Amygdala (tissue), 56 donors: ENCODE results near the gene ANO2.

Experiments
- DNase-seq, 56 donors: peaks; one replicate each; lab custom pipeline; 2025; lab: John Stamatoyannopoulos, UW

ANO2 gene

DNA sequence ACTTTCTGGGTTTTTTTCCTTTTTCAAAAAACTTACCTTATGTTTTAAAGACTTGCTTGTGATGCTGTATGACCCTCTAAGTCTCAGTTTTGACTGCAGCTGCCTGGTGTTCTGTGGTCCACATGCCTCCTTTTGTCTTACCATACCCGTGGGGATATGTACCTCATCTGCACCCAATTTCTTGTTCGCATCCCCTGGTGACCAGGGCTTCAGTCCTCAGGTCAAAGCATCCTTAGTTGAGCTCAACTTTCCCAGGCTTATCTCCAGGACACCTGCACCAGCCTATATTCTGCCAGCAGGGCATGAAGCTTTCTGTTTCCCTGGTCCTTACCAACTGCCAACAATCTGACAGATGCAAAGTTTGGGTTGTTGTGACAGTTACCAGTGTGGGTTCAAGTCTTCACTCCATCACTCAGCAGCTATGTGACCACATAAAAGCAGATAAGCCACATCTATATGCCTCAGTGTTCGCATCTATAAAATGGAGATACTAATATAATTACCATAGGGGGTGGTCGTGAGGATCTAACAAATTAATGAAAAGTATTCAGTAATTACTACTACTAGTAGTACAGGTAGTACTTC lies 419.2 kb downstream of the ANO2 start:
- no peak for DNase-seq

DNA sequence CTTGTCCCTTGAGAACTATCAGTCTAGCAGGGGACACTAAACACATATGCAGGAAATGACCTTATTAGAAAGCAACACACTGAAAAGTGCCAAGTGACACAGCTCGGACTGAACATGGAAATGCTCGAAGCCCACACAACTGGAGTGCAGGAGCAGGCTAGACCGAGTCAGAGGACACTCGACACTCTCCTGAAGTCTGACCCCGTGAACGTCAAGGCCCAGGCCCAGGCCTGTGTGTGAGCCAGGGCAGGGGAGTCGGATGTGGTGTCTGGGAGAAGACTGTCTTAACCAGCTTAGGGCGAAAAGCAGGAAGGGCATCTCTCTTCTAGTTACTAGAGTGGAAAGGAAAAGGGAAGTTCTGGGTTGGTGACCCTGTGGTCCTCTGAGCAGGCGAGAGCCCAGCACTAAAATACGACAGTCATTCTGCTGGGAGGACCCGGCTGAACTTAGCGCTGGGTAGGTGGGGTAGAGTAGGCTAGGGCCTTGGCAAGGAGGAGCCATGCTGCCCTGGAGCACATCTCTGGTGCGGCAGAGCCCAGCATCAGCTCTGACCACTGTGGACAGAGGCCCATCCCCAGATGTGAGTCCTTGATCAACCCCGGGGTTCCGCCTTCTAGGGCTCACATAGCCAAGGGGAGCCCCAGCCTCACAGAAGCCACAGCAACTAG lies 420.2 kb downstream of the ANO2 start:
- DNase-seq, result no peak

DNA sequence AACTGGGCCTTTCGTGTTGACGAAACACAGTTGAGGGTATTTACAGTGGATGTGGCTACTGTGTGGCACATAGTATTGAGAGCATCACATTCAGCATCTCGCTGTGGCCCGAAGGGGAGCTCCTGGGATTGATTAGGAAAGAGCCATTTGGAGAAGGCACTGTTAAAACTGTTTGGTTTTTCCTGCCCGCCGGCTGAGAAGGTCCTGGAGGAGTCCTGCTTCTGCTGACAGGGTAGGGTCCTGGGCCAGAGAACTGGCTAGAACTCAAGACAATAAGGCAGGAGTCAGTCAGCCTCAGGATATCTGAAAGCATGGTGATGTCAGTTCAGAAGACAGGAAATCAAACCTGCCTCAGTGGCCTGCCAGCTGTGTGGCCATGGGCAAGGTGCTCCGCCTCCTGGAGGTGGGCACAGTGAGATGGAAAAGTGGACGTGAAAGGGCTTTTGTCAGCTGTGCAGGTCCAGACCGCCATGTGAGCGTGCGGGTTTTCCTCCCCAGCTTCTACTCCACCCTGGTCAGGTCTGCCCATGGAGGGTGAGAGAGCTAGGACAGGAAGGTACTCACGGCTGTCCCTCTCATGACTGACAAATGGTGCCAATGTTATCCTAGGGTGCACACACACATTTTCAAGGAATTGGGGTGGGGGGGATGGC lies 420.8 kb downstream of the ANO2 start:
- no peak for DNase-seq

DNA sequence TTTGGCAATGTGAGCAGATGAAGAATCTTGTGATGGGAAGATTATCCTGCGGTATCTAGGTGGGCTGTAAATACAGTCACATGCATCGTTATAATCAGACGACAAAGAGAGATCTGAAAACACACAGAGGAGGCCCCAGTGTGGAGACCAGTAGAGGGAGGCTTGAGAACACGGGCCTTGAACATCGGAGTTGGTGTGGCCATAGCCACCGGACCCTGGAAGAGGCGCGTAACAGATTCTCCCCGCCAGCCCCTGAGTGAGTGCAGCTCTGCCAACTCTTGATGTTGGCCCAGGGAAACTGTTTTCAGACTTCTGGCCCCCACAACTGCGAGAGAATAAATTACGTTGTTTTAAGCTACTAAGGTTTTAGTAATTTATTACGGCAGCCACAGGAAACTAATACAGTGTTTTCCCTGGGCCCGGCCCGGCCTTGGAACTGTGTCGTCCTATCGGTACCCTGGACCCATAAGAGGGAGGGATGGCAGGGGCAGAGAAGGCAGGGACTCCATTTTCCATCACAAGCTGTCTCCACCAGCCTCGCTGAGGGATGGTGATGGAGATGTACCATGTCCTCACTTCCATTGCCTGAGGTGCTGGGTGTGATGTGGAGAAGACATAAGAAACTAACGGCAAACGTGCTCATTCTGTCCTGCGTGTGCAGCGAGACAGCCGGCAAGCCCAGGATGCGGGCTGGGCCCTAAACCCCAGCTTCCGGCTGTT lies 421.5 kb downstream of the ANO2 start:
- DNase-seq, result no peak

DNA sequence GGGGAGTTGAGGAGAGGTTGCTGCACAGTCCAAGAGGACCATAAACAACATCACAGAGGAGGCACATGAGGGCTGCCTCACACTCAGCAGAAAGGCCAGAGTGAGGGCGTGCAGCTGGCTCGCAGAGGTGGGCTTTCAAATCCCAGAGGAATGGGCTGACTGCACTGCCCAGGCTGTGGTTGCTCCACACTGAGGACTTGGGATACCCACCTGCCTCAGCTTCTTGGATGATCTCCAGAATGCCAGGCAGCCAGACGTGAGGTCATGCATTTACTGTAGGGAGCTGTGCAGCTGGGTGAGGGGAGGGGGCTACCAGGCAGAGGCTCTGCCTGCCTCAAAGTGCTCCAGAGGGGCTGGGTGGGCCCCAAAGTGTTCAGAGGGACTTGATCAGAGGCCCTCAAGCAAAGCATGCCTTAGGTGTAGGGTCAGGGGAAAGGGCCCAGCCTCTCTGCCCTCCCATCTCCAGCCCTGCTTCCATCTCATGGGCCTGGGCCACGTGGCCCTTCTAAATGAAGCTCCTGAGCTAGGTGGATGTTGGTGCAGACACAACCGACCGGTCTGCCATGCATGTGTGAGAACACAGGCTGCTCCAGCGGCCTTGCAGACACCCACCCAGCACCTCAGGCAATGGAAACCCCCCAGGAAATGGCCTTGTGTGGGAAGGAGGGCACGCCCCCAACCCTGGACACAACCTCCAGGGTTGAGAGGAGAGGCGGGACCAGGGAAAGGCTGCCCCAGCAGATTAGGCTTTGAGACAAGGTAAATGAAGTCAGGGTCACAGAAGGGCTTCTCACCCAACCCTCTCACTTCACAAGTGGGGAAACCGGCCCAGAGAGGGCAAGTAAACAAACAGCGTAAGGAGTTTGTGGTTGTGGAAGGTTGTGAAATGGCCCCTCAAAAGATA lies 422.4 kb downstream of the ANO2 start:
- DNase-seq, result no peak

DNA sequence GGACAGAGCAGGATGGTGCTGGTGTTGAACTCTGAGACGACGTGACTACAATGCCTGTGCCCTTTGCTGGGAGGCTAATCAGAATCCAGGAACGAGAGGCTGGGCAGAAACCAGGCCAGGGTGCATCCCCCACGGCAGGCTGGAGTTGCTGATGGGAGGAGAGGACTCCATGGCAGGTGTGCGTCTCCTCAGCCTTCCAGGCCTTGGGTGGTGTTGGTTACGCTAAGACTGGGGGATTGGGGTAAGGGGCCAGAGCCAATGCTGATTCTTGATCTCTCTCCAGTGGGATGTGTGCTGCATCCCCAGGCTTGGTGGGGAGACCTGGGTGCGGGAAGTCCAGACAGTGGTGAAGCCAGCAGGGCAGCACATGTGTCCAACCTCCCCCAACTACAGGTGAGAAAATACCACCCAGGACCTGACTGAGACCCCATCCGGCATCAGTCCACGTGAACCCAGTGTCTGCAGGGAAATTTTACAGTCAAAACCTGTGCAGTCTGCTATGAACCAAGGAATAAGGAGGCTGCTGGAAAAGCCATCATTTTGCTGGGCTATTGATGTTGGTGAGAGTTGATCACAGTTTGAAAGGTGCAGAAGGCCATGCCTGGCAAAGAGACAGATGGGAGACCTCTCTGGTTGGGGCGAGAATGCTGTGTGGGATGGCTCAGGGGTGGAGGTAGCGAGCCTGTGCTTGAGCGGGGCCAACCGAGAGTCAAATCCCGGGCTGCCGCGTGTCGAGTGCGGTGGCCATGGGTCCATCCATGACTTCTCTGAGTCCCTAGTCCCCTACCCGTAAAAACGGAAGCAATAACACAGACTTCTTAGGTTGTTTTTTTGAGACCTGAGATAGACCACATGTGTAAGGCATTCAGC lies 423.4 kb downstream of the ANO2 start:
- no peak for DNase-seq

DNA sequence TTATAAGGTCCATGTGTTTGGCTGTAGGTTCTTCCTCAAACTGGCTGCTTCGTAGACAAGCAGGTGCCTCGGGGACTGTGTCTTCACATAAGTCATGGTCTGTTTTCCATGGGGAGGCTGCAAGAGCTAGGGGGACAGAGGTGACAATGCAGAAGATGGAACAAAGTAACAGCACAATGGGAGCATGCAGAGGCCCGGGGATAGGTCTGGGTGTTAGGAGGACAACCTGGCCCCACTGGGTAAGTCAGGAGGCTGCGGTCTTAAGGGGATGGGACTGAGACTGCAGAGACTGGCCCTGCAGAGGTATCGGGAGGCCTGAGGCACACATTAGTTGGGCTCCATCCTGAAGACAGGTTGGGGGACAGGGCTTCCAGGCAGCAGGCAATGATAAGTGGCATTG lies 424.2 kb downstream of the ANO2 start:
- DNase-seq, result no peak

DNA sequence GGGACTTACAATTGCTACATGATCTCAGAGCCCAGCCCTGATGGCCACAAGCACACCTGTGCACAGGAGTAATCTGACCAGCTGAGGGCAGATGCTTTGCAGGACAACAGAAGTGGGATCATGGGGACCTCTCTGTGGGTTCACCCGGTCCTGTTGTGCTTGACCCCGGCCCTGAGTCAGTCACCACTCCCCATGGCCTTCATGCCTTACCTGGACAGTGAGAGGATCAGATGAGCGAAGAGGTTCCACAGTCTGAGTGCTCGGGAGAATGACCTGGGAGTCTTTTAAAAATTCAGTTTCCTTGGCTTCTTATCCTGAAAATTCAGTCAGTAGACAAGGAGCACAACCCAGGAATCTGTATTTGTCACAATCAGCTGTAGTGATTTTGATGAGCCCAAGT lies 425.0 kb downstream of the ANO2 start:
- no peak for DNase-seq

DNA sequence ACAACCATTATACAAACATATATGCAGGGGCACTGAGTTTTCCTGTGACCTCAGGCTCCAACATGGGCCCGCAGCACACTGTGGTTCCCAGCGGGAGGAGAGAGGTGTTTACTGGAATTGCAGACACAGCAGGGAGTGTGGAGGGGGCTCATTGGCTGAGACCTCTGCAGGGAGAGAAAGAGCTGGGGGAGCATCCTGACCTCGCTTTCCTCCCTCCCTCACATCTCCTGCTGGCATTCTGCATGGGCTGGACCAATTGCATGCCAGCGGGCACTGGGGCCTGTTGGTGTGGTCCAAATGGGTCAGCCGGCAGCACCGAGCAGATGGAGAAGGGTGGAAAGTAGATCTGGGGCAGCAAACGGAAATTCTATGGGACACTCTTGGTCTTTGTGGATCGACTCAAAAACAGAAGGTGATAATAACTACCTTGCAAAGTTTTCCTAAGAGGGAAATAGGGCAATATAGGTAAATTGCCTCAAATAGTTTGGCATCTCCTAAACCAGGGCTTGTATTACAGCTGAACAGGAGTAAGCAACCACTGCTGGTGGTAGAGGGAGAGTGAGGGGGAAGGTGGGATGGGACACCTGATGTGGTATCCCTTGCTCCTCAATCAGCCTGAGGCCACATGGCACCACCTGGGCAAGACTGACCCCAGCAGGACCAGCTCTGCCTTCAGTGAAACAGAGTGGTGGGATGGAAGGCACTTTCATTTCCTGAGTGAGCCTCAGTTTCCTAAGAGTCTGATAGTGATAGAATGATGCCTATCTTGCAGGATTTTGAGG lies 426.3 kb downstream of the ANO2 start:
- DNase-seq, result no peak

DNA sequence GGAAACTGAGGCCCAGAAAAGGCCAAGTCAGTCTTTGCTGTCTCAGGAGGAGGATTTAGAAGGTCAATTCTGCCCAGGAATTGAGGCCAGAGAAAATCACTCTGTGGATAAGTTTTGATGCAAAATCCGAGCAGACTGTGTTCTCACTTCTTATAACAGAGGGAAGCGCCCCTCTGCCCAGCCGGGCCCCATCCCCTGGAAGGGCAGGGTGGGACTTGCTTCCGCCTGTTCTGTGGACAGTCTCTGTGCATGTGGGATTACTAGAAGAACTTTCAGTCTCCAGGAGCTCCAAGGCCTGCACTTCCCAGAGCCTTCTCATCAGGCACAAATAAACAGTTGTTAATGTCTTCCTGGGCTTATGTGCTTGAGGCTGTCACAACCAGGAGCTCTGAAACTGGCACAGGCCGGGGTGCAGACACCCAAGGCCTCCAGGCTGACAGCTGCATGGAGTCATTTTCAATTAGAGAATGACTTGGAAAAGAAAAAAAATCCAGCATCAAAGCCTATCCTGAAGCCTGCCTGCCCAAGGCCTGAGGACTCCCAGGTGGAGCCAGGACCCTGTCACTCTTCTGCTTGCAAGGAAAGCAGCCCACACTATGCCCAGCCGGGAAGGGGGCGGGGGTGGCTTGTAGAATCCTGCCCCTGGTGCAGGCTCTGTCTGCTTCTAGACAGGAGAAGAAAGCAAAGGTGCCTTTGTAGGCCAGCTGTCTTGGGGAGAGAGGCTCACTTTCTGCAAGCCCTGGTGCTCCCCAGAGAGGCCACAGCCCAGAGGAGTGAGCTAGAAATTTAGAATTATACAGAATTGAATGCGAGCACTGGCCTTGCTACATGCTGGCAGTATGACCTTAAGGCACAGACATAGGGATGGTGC lies 428.5 kb downstream of the ANO2 start:
- no peak for DNase-seq

DNA sequence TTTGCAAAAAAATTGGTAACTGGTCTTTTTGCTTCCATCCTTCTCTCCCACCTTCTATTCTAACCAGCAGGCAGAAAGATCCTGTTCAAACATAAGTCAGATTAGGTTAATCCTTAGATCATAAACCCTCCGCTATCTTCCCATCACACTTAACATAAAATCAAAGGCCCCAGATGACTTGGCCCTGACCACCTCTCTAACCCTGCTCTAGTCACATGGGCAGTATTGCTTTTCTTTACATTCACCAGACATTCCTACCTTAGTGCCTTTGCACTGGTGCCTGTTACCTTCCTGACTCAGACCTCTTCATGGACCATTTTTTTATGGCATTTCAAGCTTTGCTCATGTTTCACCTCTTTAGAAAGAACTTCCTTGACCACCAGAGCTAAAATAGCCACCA lies 429.6 kb downstream of the ANO2 start:
- DNase-seq, result no peak

DNA sequence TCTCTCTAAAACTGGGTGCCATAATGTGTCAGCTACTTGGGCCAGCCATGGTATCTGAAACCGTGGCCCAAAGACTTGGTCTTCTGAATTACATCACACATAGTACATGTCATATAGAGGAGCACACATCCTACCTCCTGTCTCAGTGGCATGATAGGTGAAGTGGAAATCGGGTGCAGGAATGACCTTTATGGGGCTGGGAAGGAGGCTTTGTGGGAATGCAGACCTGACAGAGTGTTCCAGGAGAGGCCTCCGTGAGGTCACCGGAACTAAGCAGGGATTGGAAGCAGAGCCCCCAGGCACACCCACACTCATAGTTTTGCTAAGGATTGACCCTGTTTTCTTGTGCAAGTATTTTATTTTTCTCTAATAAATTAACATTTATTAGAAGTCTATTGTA lies 430.5 kb downstream of the ANO2 start:
- no peak for DNase-seq

DNA sequence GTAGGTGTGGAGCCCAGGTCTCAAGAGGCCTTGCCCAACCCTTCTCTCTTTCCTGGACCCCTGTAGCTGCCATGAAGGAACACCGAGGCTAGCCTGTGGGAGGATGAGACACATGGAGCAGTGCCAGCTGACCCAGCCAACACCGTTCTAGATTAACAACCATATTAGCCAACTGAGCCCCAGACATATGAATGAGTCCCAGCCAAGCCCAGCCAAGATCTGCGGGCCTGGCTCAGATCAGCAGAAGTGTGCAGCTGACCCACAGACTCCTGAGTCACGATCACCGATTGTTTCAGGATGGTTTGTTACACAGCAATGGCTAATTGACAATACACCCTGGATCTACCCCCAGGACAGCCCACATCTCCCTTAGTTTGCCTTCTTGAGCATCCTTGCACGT lies 431.0 kb downstream of the ANO2 start:
- DNase-seq, result no peak

DNA sequence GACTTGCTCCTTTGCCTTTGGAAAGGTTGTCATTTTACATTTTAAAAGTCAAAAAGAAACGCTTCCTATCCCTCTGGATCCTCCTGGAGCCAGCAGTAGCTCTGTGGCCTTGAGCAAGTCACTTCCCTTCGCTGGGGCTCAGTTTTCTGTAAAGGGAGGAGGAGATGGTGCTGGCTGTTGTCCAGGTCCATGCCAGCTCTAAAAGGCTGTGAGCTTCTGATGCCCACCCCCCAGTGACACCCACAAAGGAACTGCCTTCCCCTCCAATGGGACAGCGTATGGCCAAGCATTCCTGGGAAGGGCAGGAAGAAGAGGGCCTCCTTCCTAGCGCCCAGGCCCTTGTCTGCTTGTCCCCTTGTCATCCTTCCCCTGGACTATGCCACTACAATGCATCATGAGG lies 431.7 kb downstream of the ANO2 start:
- no peak for DNase-seq
